GM23338 (cell line): ENCODE results near the gene CPM. TPM values are rescaled to one million over a fixed set of nuclear protein-coding genes. Genes with fewer than 3 reads are reported as not detected.

Experiments used
- ATAC-seq: fragments of 200-7000 bp; cut with Tn5 transposase; 3 replicates; pipeline ENCODE4 v1.9.1; 2020
- DNase-seq: peaks from one replicate; pipeline ENCODE4 v3.0.0-alpha.2; 2015; ENCODE audit warnings: low spot score
- H2AFZ ChIP-seq: fragments of 200-600 bp; sonication (generic); 2 replicates; pipeline ENCODE4 v1.8.0; 2016; ENCODE audit warnings: antibody characterized with exemption, mild to moderate bottlenecking, moderate library complexity
- H3F3A ChIP-seq: fragments of 200-600 bp; sonication (generic); replicated peaks from 2 replicates; pipeline ENCODE4 v1.8.0; 2017; ENCODE audit warnings: antibody characterized with exemption, mixed run types, low read depth
- H3K27ac ChIP-seq: fragments of 200-600 bp; sonication (generic); 2 replicates; pipeline ENCODE4 v1.6.1; 2016; ENCODE audit warnings: low read depth
- H3K27me3 ChIP-seq: fragments of 200-600 bp; sonication (generic); 2 replicates; pipeline ENCODE4 v1.8.0; 2016; ENCODE audit warnings: mild to moderate bottlenecking, mixed run types, moderate library complexity; ENCODE audit not compliant: insufficient read depth
- H3K36me3 ChIP-seq: fragments of 200-600 bp; sonication (generic); 2 replicates; pipeline ENCODE4 v1.8.0; 2016; ENCODE audit warnings: mild to moderate bottlenecking; ENCODE audit not compliant: insufficient read depth
- H3K4me1 ChIP-seq: fragments of 200-600 bp; sonication (generic); 2 replicates; pipeline ENCODE4 v1.8.0; 2016; ENCODE audit warnings: mild to moderate bottlenecking, moderate library complexity; ENCODE audit not compliant: insufficient read depth
- H3K4me2 ChIP-seq: fragments of 200-600 bp; sonication (generic); 2 replicates; pipeline ENCODE4 v1.7.1; 2017; ENCODE audit warnings: mixed run types
- H3K4me3 ChIP-seq: fragments of 200-600 bp; sonication (generic); 2 replicates; pipeline ENCODE4 v1.6.1; 2016; ENCODE audit warnings: mixed run types
- H3K79me2 ChIP-seq: fragments of 200-600 bp; sonication (generic); replicated peaks from 2 replicates; pipeline ENCODE4 v1.8.0; 2017; ENCODE audit warnings: mild to moderate bottlenecking; ENCODE audit not compliant: insufficient read depth
- H3K9me2 ChIP-seq: fragments of 200-600 bp; sonication (generic); 2 replicates; pipeline ENCODE4 v1.8.0; 2017; ENCODE audit not compliant: insufficient read depth
- H4K20me1 ChIP-seq: fragments of 200-600 bp; sonication (generic); replicated peaks from 2 replicates; pipeline ENCODE4 v1.8.0; 2017; ENCODE audit warnings: mild to moderate bottlenecking; ENCODE audit not compliant: insufficient read depth
- H3K27ac Mint-ChIP-seq: 2 replicates; pipeline ENCODE4 v1.8.0; 2020; ENCODE audit warnings: inconsistent platforms, mild to moderate bottlenecking, moderate library complexity, mixed read lengths
- H3K27me3 Mint-ChIP-seq: 3 replicates; pipeline ENCODE4 v1.8.0; 2022; ENCODE audit warnings: low read depth, mild to moderate bottlenecking, moderate library complexity, mixed read lengths, inconsistent platforms; ENCODE audit not compliant: insufficient read depth, poor library complexity
- H3K36me3 Mint-ChIP-seq: 3 replicates; pipeline ENCODE4 v1.8.0; 2021; ENCODE audit warnings: low read depth, mild to moderate bottlenecking, inconsistent platforms, moderate library complexity, mixed read lengths
- H3K4me1 Mint-ChIP-seq: 3 replicates; pipeline ENCODE4 v1.8.0; 2020; ENCODE audit warnings: mild to moderate bottlenecking, inconsistent platforms, mixed read lengths
- H3K4me3 Mint-ChIP-seq: 3 replicates; pipeline ENCODE4 v1.8.0; 2021; ENCODE audit warnings: moderate library complexity, mild to moderate bottlenecking, inconsistent platforms, mixed read lengths
- H3K9me3 Mint-ChIP-seq: 3 replicates; pipeline ENCODE4 v1.8.0; 2020; ENCODE audit warnings: moderate library complexity, mild to moderate bottlenecking, inconsistent platforms, mixed read lengths
- CREB1 ChIP-seq: fragments of 250-450 bp; sonication (Bioruptor Pico); IDR thresholded peaks from 2 replicates; pipeline ENCODE4 v1.5.0; 2020; ENCODE audit warnings: low read depth, mild to moderate bottlenecking, moderate library complexity
- CTCF ChIP-seq, 2 experiments: fragments of 200-600 bp in 1 of 2; sonication (generic) in 1 of 2; conservative IDR thresholded peaks; 2 replicates each; pipeline versions ENCODE4 v1.5.1 to v1.6.1; 2016 to 2017; ENCODE audit warnings: antibody characterized with exemption in 2 of 2, low read depth in 2 of 2, mild to moderate bottlenecking in 2 of 2, moderate library complexity in 1 of 2
- ETS1 ChIP-seq: IDR thresholded peaks from 2 replicates; pipeline ENCODE4 v1.6.1; 2016; ENCODE audit warnings: antibody characterized with exemption
- EZH2 ChIP-seq: fragments of 200-600 bp; sonication (generic); IDR thresholded peaks from one replicate; pipeline ENCODE4 v1.8.0; 2017; ENCODE audit warnings: antibody characterized with exemption, mild to moderate bottlenecking, low read depth; ENCODE audit not compliant: unreplicated experiment
- EZH2phosphoT487 ChIP-seq: fragments of 200-600 bp; sonication (generic); IDR thresholded peaks from one replicate; pipeline ENCODE4 v1.8.1; 2018; ENCODE audit warnings: antibody characterized with exemption; ENCODE audit not compliant: unreplicated experiment
- JUNB ChIP-seq: IDR thresholded peaks from one replicate; pipeline ENCODE4 v1.6.1; 2016; ENCODE audit warnings: antibody characterized with exemption; ENCODE audit not compliant: unreplicated experiment
- NANOG ChIP-seq: IDR thresholded peaks from 2 replicates; pipeline ENCODE4 v1.6.1; 2016; ENCODE audit warnings: antibody characterized with exemption, borderline replicate concordance
- POLR2AphosphoS5 ChIP-seq: IDR thresholded peaks from 2 replicates; pipeline ENCODE4 v1.6.1; 2016; ENCODE audit warnings: antibody characterized with exemption, low read depth
- REST ChIP-seq: IDR thresholded peaks from one replicate; pipeline ENCODE4 v1.6.1; 2018; ENCODE audit warnings: antibody characterized with exemption; ENCODE audit not compliant: unreplicated experiment
- STAT1 ChIP-seq: IDR thresholded peaks from one replicate; pipeline ENCODE4 v1.6.1; 2016; ENCODE audit warnings: antibody characterized with exemption; ENCODE audit not compliant: unreplicated experiment
- ZNF114 ChIP-seq: fragments of 250-450 bp; sonication (Bioruptor Pico); IDR thresholded peaks from 2 replicates; pipeline ENCODE4 v1.5.0; 2020; ENCODE audit warnings: mild to moderate bottlenecking, moderate library complexity
- ZNF331 ChIP-seq: fragments of 250-450 bp; sonication (Bioruptor Pico); IDR thresholded peaks from 2 replicates; pipeline ENCODE4 v1.5.0; 2020; ENCODE audit warnings: low read depth, mild to moderate bottlenecking, moderate library complexity
- ZNF462 ChIP-seq: fragments of 250-450 bp; sonication (Bioruptor Pico); IDR thresholded peaks from 2 replicates; pipeline ENCODE4 v1.5.0; 2020; ENCODE audit warnings: mild to moderate bottlenecking, moderate library complexity
- polyA plus RNA-seq: library from polyadenylated mRNA; unstranded; fragments of >200 nt; fragmentation: Nextera tagmentation; extraction: Ambion mirVana; gene quantifications from 2 replicates; pipeline ENCODE4 v1.2.1, GENCODE V29; 2016
- total RNA-seq: library from RNA; depleted of rRNA; stranded (reverse); fragments of >200 nt; shearing (Covaris generic); gene quantifications from 2 replicates; pipeline ENCODE4 v1.2.3, GENCODE V29; 2014

CPM gene
- total and polyA plus RNA-seq, 2 experiments from 2014 or later = 0.37 to 5.8 TPM

- no peak overlapping the region for H3K27ac Mint-ChIP-seq
- no peaks in the 10 kb centered on the region for H3K27me3 Mint-ChIP-seq
- H3F3A ChIP-seq = no peaks in the 10 kb centered on the region
These were observed 42.8 kb upstream of the CPM start for GRCh38 chr12:68975811-68976210.

More at GRCh38 chr12:68975811-68976210, 42.8 kb upstream of the CPM start:
- DNase-seq = no peak
- no peaks in the 10 kb centered on the region for H3K9me2 ChIP-seq
- no peaks in the 10 kb centered on the region for H3K79me2 ChIP-seq
- H3K27ac ChIP-seq = no peak overlapping the region
- H3K4me1 Mint-ChIP-seq = peaks cover 12% of the 10 kb centered on the region
- H3K4me1 ChIP-seq = peaks cover 13% of the 10 kb centered on the region
- H4K20me1 ChIP-seq = no peaks in the 10 kb centered on the region
- H3K4me2 ChIP-seq = no peak overlapping the region
- no peaks in the 10 kb centered on the region for H3K36me3 Mint-ChIP-seq
- TF ChIP-seq ETS1 = no peak
- TF ChIP-seq REST = no peak
- no peak for TF ChIP-seq EZH2phosphoT487
- TF ChIP-seq CTCF (conservative IDR thresholded peaks at IDR 0.05; ENCODE audit: low read depth in 2 of 2) = no peak
- no peak for TF ChIP-seq CREB1
- TF ChIP-seq NANOG = no peak
- no peak for TF ChIP-seq EZH2
- no peak for TF ChIP-seq POLR2AphosphoS5
- no peak for TF ChIP-seq ZNF114 (CRISPR knock-in tag)
- TF ChIP-seq ZNF331 (CRISPR knock-in tag) = no peak
- TF ChIP-seq STAT1 = no peak
- no peak for TF ChIP-seq ZNF462 (CRISPR knock-in tag)
- no peak for TF ChIP-seq JUNB
- no peak for ATAC-seq
- H3K4me3 ChIP-seq = no peak overlapping the region
- no peak overlapping the region for H3K4me3 Mint-ChIP-seq
- no peaks in the 10 kb centered on the region for H3K27me3 ChIP-seq
- no peak overlapping the region for H2AFZ ChIP-seq
- H3K9me3 Mint-ChIP-seq = no peaks in the 10 kb centered on the region; the same call in 2 of the 3 replicates
- H3K36me3 ChIP-seq = no peaks in the 10 kb centered on the region
